ENCODE measurements around the gene ZBED4. TPM values are rescaled to one million over a fixed set of nuclear protein-coding genes. Genes with fewer than 3 reads are reported as not detected.
A peak's percentile ranks its signal among the peaks of the same experiment; 100 is the strongest.
"Not testable (repeated sequence)": the region's sequence is repeated elsewhere in the genome, so short reads cannot be mapped to it uniquely, and the experiment has no call there.

Gene ZBED4
- 18.6 and 24.1 TPM in 2 replicates for polyA plus RNA-seq (2014; cell fraction: cytosol; rRNA removed)
- polyA plus RNA-seq (2014; cell fraction: nucleus; rRNA removed): 11.3 and 17.6 TPM in 2 replicates

DNA sequence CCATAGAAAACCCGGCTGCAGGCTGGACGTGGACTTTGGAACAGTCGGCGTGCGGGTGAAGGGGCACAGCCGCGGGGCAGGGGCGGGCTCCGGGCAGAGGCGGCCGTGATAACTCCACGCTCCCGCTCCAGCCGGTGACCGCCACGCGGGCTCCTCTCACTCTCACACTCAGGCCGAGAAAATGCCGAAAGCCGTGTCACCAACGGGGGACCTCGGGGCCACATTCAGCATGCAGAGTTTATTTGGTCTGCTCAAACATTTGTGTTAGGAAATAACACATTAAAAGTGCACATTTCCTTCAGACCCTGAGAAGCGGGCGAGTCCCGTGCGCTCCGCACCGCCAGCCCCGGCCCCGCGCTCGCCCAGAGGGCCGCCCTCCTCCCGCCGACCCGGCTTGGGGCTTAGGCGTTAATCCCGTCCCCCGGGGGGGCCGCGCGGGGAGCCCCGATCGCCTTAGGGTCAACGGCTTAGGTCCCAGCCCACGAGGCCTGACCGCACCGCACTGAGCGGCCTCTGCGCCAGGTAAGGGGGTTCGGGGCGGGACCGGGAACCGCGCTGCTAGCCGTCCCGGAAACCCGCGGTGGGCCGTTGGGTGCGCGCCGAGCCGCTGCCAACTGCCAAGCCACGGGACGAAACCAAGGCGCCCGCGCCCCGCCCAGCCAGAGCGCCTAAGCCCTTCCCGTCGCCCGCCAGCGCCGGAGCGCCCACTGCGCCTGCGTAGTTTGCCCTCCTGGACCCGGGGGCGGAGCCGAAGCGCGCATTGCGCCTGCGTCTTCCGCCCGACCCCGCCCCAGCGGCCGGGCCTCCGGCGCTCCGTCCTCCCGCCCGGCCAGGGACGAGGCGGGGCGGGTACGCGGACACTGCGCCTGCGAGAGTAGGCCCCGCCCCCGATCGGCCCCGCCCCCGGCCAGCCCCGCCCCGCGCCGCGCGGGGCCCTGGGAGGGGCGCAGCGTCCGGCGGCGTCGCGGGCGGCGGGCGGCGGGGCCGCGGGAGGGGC lies at the start of gene ZBED4:
Gene ZBED4 (plus strand): TSS at position 947 of the 997 bp plus-strand sequence. CDS start 29,819 bp downstream, outside the sequence.
- DNase-seq (ENCODE audit: low spot score): peak; percentile 95

DNA sequence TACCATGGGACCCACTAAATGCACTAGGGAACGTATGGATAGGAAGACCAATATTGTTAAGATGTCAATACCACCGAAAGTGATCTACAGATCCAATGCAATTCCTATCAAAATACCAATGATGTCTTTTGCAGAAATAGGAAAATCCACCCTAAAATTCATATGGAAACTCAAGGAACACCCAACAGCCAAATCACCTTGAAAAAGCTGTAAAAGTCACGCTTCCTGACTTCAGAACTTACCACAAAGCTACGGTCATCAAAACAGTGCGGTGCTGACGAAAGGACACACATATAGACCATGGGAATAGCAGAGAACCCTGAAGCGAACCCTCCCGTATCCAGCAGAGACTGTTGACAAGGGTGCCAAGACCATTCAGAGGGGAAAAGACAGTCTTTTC lies 46.5 kb upstream of the ZBED4 start:
- no peak for DNase-seq (ENCODE audit: low spot score)

- no peak for DNase-seq (ENCODE audit: low spot score)
Measured at GRCh38 chr22:49807780-49808708, 45.6 kb upstream of the ZBED4 start.

DNA sequence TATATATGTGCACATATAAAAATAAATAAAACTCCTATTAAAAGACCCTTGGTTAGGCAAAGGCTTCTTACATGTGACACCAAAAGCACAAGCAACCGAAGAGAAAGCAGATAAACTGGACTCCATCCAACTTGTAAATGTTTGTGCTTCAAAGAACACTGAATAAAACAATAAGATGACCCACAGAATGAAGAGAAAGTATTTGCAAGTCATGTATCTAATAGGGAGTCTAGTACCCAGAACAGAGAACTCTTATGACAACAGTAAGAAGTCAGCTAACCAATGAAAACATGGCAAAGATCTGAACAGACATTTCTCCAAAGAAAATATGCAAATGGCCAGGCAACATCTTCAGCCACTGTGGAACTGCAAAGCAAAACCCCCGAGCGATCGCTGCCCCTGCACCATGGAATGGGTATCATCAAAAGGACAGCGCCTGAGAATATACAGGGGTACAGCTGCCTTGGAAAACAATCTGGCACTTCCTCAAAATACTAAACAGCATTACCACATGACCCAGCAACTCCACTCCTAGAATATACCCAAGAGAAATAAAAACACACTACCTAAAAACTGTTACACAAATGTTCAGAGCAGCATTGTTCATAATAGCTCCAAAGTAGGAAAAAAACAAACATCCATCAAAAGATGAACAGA lies 43.2 kb upstream of the ZBED4 start:
- DNase-seq (ENCODE audit: low spot score): no peak

DNA sequence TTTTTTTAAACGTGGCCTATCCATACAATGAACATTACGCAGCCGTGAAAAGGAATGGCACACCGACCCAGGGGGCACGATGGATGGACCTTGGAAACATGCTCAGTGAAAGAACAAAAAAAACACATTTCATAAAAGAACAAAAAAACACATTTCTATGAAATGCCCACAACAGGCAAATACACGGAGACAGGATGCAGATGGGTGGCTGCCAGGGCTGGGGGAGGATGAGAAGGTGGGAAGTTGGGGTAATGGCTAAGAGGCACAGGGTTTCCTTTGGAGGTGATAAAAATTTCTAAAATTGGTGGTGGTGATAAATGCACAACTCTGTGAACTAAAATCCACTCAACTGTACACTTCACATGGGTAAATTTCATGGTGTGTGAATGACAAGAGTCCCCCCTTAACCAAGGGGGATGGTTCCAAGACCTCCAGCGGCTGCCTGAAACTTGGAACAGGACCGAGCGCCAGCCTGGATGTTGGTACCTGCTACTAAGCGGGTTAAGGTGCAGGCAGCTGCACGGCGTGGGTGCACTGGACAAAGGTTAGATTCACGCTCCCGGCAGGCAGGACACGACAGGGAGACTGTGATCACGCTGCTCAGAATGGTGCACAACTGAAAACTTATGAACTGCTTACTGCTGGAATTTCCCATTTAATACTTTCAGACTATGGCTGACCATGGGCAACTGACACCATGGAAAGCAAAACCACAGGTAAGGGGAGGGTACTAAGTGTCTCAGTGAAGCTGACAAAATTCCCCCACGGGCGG lies 42.4 kb upstream of the ZBED4 start:
- DNase-seq (ENCODE audit: low spot score): no peak

DNA sequence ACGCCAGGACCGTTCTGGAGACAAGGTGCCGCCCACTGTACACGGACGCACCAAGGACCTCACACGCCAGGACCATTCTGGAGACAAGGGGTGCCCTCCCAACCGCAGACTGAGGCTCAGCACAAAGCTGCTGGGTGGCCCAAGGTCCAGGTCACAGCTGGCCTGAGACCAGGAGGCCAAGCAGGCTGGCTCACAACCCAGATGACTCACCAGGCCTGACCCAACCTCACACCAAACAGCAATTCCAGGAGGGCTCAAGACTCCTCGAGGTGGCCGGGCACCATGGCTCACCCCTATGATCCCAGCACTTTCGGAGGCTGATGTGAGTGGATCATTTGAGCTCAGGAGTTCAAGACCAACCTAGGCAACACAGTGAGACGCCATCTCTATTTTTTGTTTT lies 40.8 kb upstream of the ZBED4 start:
- DNase-seq (ENCODE audit: low spot score): no peak

- DNase-seq (ENCODE audit: low spot score): no peak
Measured at GRCh38 chr22:49814164-49814686, 39.4 kb upstream of the ZBED4 start.

- no peak for DNase-seq (ENCODE audit: low spot score)
Measured at GRCh38 chr22:49814856-49815255, 38.8 kb upstream of the ZBED4 start.

- no peak for DNase-seq (ENCODE audit: low spot score)
Measured at GRCh38 chr22:49815641-49816091, 38.0 kb upstream of the ZBED4 start.

DNA sequence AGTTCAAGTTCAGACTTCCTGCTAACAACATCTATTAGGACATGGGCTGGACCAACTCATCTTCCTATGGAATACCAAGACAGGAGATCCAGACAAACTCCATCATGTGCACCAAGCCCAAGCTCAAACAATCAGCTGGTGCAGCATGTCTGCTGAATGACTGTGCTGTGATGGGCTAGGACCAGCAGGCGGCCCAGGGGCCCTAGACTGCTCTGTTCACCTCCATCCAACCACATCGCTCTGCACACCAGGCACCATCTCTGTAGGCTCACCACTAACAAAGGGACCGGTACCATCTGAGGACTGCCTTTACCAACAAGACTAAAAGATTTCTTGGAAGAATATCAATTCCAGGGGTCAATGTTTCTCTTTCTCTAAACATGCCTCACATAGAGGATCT lies 36.3 kb upstream of the ZBED4 start:
- no peak for DNase-seq (ENCODE audit: low spot score)

GRCh38 chr22:49820984-49821383 lies 32.7 kb upstream of the ZBED4 start:
- DNase-seq (ENCODE audit: low spot score): no peak

- DNase-seq (ENCODE audit: low spot score): not testable (repeated sequence)
Measured at GRCh38 chr22:49821741-49822140, 31.9 kb upstream of the ZBED4 start.

GRCh38 chr22:49823289-49824045 lies 30.2 kb upstream of the ZBED4 start:
- no peak for DNase-seq (ENCODE audit: low spot score)

DNA sequence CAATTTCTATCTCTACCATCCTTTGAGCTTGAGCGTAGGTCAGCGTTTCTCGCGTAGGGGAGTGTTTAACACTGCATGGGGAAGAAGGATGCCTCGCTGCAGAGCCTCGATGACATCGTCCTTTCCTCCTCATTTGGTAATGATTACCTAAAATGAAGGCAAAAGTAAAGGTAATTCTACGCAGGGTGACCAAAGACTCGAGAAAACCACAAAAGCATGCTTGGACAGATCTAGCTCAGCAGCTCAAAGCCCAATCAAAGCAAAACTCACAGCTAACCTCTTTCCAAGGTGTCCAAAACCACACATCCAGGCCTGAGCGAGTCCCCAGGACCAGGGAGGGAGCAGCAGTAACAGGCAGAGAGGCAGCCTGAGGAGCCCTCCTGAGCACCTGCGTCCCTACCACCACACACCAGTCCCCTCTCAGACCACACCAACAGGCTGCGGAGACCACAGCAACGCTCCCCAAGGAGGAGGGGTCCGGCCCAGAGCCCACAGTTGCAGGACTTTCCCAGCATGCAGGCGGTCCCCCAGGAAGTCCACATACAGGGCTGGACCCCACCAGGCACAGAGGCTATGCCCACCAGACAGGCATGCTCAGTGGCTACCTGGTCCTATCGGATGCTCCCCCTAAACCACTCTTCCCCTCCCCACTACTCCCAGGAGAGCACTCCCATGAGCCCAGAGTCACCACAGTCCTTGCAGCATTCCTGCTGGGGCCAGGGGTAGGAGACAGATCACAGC lies 29.3 kb upstream of the ZBED4 start:
- no peak for DNase-seq (ENCODE audit: low spot score)

- DNase-seq (ENCODE audit: low spot score): no peak
Measured at GRCh38 chr22:49824936-49825335, 28.7 kb upstream of the ZBED4 start.

GRCh38 chr22:49825436-49825835 lies 28.2 kb upstream of the ZBED4 start:
- DNase-seq (ENCODE audit: low spot score): no peak

DNA sequence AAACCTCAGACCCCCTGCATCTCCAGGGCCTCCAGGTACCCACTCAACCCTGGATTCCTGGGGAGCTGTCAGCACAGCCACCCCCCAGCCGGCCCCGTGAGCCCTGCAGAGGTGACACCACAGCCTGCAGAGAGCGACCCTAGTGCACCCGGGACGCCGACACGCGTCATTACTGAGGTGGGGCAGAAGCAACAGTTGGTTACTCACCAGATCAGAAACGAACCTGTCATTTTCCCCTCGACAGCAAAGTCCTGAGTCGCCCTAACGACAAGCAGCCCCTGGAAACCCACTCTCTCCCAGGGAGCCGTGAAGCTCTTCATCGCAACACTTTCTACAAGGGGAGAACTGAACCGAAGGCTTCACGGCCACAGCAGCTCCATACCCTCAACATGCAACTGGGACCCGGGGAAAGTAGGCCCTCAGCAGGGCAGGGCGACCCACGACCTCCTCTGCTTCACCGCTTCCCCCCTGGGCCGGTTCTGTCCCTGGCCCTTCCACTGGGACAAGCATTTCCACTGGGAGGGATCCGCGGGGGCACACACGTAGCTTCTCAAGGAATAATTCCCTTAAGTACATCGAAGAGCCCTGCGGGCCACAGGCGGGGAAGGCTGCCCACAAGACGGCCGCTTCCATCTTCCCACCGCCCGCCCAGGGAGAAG lies 27.6 kb upstream of the ZBED4 start:
- no peak for DNase-seq (ENCODE audit: low spot score)

DNA sequence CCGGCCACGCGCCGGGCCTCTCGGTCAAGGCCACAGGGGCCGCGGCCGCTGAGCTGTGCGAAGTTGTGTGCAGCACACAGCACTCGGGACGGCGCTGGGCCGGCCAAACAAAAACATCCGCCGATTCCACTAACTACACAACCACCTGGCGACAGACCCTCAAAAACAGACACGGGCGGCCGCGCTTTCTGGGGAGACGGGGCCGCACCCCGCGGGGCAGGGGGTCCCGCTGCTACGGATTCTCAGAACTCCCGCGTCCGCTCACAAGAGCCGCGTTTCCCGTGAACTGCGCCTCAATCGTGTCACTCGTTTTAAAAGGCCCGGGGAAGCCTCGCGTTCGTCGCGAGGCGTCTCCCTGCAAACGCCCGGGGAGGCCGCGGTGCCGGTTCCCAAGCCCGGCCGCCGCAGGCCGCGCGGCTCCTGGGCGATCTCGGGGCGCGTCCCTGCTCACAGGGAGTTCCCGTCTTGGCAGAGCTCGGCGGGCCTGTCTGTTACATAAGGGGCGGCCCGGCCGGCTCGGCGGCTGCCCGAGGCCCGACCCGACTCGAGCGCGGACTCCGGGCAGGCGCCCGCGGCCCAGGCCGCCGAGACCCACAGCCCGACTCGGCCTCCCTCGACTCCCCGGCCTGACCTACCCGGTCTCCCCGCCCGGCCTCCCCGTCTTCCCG lies 26.9 kb upstream of the ZBED4 start:
- no peak for DNase-seq (ENCODE audit: low spot score)

All from SK-N-DZ (cell line).